ENCODE data around the gene RRAS2.

The RRAS2 gene

DNA sequence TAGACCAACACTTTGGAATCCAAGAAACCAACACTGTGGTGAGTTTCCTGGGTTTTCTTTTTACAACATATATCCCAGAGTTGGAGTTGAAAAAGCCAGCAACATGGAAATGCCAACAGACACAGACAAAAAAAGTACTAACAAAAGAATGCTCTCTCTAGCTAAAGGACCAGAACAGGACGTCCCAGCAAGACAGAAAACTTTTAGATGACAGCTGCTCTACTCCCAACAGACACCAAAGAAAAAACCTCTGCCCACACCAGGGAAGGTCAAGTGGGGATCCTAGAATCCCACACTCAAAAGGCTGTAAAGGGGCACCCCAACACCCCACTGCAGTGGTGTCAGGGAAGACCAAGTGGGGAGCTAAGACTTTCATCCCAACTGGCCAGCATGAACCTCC, 23.3 kb downstream of the RRAS2 start:
- no peak for DNase-seq

DNA sequence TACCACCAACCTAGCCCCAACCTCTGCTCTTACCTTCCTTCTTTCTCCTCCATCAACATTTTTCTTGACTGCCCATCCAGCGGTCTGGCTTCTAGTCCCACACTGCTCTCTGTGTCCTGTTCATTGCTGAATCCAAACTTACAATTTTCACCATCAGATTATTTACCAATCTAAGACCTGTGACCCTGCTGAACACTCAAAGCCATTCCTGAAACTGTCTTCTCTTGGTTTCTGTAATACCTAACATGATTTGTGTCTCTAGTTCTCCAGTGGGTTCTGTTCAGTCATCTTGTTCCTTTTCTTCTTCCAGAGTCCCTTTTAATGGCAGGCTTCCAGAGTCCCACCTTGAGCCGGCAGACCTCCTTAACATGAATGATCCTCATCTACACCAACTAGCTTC, 24.1 kb downstream of the RRAS2 start:
- no peak for DNase-seq

GRCh38 chr11:14334192-14334591, 24.8 kb downstream of the RRAS2 start:
- DNase-seq: no peak

DNA sequence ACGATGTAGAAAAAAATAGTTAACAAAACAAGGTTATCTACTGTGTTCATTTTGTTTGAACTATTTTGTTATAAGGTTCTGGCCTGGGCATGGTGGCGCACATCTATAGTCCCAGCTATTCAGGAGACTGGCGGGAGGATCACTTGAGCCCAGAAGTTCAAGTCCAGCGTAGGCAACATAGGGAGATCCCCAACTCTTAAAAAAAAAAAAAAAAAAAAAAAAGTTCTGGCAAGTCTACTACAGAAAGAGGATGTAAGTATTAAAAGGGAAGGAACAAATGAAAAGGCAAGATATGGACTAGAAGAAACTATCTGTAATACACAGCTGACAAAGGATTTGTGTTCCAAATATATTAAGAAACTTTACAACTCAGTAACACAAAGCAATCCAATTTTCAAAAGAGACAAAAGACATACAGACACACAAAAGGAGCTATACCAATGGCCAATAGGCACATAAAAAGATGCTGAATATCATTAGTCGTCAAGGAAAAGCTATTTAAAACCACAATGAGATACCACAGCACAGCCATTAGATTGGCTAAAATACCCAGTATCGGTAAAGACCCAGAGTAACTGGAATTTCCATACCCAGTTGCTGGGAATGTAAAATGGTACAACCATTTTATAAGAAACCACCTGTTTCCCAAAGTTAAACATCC, 27.4 kb downstream of the RRAS2 start:
- no peak for DNase-seq

DNA sequence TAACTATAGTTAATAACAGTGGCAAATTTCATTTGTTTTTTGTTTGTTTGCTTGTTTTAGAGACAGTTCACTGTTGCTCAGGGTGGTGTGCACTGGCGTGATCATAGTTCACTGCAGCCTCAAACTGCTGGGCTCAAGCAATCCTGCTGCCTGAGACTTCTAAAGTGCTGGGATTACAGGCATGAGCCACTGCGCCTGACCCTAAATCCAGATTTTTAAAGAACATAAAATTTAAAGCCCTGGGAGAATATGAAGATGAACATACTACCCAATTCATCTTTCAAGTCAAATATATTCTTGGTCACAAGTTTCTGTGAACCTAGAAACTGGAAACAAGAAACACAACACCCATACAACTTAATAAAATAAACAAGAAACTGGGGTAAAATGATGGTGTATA, 28.1 kb downstream of the RRAS2 start:
- DNase-seq: no peak

DNA sequence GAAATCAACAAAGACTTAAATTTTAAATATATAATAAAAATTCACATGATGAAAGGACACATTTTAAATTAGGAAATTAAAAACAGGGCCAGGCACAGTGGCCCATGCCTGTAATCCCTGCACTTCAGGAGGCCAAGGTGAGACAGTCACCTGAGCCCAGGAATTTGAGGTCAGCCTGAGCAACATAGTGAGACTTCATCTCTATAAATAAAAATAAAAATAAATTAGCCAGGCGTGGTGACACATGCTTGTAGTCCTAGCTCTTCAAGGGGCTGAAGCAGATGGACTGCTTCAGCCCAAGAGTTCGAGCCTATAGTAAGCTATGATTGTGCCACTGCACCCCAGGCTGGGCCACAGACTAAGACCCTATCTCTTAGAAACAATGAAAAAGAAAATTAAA, 29.3 kb downstream of the RRAS2 start:
- no peak for DNase-seq

DNA sequence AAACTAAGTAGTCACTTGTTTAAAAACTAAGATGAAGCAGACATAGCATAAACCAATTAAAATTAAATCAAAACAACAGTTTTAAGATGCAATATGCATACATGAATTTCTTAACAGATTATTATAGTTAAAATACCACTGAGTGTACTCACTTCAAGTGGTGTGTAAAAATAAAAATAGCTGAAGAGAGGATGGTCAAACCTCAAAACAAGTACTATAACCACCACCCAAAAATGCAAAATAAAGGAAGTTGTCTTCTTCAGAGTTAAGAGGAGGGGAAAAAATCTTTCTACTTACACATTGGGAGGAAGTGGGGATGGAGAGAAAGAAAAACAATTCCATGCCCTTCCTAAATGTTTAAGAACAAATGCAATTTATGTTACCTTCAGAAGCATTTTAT, 31.9 kb downstream of the RRAS2 start:
- no peak for DNase-seq

DNA sequence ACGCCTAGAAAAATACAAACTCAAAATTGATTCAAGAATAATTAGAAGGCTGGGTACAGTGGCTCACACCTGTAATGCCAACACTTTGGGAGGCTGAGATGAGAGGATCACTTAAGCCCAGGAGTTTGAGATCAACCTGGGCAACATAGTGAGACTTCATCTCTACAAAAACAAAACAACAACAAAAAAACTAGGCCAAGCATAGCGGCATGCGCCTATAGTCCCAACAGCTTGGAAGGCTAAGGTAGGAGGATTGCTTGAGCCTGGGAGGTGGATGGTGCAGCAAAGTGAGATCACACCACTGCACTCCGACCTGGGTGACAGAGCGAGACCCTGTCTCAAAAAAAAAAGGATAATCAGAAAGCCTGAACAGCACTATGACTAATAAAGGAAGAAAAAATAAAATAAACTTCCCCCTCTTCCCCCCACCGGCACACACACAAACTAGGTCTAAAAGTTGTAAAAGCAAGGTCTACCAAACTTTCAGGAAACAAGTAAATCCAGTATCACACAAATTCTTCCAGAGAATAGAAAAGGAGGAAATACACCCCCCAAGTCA, 35.8 kb downstream of the RRAS2 start:
- no peak for DNase-seq

DNA sequence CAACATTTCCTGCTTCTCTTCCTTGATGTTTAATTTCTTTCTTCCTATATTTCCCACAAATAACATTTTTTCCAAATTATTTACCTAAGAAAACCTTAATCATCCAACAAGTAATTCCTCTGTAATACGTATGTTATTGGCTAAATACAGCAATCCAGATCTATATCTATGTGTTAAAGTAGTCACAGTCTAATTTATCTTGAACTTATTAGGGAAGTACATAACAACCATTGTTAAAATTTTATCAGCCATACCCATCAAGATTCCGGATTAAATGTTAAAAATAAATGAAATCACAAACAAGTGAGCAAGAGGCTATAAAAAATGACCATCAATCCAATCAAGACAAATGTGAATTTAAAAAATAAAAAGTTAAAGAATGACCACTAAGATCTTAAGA, 36.5 kb downstream of the RRAS2 start:
- no peak for DNase-seq

- peak; percentile 51 for DNase-seq
These were observed 39.0 kb downstream of the RRAS2 start for GRCh38 chr11:14320020-14320419.

DNA sequence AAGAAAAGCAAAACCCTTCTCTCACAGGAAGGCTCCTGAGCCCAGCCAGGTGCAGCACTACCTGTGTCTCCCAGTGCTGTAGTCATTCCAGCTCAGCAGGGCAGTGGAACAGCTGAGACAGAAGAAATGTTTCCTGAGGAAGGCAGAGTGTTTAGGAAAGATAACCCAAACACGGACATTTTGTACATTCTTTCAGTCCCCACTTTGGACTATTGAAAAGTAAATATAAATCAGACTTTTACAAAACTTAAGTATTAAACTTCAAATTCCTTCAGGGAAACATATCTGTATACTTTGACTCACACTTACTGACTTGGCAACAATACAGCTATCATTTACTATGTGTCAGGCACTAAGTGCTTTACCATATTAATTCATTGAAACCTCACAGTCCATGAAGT, 40.4 kb downstream of the RRAS2 start:
- no peak for DNase-seq

DNA sequence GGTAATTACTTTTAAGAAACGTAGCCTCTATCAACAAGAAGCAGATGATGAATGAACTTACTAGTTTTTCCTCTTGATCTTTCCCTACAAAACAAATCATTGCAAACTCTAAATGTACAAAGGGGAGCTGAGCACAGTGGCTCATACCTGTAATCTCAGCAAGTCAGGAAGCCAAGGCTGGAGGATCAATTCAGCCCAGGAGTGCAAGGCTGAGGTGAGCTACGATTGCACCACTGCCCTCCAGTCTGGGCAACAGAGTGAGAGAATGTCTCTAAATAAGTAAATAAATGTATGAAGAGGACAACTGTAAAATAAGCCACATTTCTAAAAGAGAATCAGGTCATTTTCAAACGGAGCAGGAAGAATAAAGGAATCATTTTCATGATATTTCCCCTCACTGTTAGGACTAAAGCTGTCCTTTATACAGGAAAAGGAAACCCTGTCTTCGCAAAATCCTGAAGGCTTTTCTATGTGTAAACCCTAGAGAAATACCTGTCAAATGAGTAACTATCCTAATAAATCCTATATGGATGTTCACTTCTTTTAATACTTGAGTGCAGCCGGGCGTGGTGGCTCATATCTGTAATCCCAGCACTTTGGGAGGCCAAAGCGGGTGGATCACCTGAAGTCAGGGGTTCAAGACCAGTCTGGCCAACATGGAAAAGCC, 41.2 kb downstream of the RRAS2 start:
- no peak for DNase-seq

- no peak for DNase-seq
These were observed 43.9 kb downstream of the RRAS2 start for GRCh38 chr11:14315130-14315529.

DNA sequence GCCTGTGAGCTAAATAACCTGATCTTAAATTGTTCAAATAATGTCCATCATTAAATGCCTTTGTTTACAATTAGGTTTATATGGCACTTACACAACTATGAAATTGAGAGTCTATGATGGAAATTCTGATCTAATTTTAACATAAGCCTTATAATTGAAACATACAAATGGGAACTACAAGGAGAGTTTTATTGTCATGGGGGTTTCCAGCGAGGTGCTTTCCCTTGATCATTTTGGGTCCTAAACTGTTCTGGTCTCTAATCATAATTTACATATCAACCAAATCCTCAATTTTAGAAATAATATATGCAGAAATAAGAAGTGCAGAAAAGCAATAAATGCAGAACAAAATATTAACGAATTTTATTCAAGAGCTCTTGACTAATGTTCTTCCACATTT, 44.9 kb downstream of the RRAS2 start:
- DNase-seq: no peak

DNA sequence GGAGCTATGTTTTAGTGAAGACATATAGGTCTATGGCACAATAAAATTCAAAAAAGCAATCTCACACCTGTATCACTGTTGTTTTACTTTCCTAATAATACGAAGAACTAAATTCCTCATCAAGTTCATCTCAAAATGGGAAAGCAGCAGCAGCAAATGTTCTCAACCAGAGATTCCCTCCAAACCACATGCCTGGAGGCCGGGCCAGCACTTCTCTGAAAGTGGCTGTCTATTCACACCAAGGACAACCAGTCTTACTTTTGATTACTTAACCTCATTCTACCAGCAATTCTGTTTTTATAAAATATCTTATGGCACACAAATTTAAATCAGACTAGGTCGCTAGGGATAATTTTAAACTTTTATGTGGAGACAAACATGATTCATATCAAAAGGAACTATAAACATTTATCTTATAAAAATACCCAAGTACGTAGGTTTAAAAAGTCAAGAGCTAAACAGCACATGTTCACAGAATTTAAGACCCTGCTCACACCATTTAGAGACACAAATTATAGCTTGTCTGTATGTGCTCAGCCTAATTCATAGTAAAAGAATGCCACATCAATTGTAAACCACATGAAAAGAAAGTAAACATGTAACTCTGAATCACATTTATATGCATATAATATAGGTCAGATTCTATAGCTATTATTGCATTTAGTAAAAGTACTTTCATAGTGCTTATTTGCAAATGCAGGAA, 46.1 kb downstream of the RRAS2 start:
- no peak for DNase-seq

GRCh38 chr11:14310679-14311078, 48.3 kb downstream of the RRAS2 start:
- no peak for DNase-seq

- DNase-seq: no peak
These were observed 49.4 kb downstream of the RRAS2 start for GRCh38 chr11:14309425-14310192.

DNA sequence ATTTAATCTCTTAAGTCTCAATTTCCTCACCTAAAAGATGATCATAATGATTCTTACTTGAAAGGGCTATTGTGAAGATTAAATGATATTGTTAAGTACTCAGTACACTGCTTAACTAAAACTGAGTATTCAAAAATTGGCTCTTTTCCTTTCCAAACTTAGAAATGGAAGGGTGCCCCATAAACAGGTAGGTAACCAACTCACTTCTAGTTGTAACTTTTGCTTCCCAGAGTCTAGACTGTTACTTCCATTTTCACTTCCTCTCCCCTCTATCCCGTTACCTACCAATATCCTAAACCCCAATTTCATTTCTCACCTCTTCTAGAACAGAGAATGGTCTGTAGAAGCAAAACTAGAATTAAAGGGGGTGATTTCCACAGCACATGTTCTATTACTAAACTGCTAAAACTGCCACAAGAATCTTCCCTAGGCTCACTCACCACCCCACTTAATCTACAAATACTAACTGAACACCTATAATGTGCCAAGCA, 50.0 kb downstream of the RRAS2 start:
- no peak for DNase-seq

DNA sequence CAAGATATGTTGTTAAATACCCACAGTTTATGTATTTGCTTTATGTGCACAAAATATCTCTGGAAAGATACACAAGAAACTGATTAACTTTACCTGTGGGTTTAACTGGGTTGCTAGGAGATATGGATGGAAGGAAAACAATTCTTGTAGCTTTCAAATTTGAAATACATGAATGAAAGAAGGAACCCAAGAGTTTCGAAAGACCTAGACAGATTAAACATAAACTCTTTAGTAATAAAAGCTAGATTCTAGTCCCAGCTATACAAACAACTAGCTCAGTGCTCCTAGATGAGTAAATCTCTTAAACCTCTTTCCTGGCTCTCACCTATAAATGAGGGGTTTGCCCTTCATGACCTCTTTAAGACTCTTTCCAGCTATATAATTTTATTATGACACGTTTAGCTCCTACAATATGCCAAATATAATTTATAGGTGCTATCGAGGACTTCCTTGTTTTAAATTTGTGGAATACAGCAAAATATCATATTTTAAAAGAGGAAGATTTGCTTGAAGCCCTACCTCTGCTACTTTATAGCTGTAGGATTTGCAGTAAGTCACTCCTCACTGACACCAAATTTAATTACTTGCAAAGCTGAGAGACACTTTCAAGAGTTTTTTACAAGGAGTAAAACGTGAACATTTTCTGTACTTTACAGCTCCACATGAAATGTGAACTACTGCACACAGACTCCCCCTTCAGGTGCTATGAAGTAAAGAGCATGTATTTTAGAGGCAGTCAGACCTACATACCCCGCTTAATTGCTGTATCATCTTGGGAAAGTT, 50.7 kb downstream of the RRAS2 start:
- no peak for DNase-seq

DNA sequence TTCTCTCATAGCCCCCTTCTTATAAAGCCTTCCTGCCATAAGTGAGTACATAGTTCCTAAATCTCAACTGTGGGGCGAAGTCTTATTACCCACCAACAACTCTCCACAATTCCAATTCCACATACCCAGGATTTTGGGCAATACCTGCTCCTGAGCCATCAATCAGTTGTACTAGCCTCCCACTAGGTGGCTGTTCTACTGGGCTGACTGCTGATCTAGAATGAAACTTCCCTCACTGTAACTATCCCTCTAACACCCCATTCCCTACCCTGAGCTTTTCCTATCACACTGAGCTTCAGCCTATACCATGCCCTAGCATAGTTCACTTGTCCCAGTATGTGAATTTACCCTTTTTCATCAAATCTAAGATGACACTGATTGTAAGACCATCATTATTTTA, 52.5 kb downstream of the RRAS2 start:
- no peak for DNase-seq

GRCh38 chr11:14305649-14306048, 53.3 kb downstream of the RRAS2 start:
- DNase-seq: no peak

DNA sequence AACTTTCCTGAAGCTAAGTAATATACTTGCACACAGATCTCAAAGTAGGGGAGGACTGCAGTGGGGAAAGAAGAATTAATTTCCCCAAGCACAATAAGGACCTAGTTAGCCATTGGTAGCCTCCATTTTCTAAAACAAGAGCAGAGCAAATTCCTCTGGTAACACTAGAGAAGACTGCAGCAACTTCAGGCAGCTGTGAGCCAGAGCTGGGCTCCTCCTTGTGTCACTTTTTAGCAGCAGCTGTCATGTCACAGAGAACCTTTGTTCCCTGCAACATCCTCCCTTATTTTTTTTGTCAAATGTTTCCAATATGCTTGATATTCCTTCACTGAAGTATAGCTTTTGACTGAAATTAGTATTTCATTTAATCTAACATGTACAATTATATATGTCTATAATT, 54.4 kb downstream of the RRAS2 start:
- DNase-seq: no peak

Data from activated gamma-delta T cell treated with Interleukin-2 at 50 U/mL for 16 hours (primary cell).